Activated gamma-delta T cell (primary cell): Measurements from ENCODE around the gene ASCL2.
A peak's percentile ranks its signal among the peaks of the same experiment; 100 is the strongest.

Experiments used
- DNase-seq: peaks from one replicate; lab custom pipeline; 2025; lab: John Stamatoyannopoulos, UW

Gene ASCL2

GRCh38 chr11:2308713-2309112 is 38.3 kb upstream of the ASCL2 start:
- no peak for DNase-seq

GRCh38 chr11:2307501-2308331 is 37.3 kb upstream of the ASCL2 start:
- no peak for DNase-seq

GRCh38 chr11:2306877-2307500 is 36.6 kb upstream of the ASCL2 start:
- DNase-seq = no peak

GRCh38 chr11:2306452-2306823 is 36.0 kb upstream of the ASCL2 start:
- no peak for DNase-seq

GRCh38 chr11:2305788-2306451 is 35.5 kb upstream of the ASCL2 start:
- no peak for DNase-seq

GRCh38 chr11:2305140-2305778 is 34.9 kb upstream of the ASCL2 start:
- peak; percentile 43 for DNase-seq

- no peak for DNase-seq
These were observed 34.2 kb upstream of the ASCL2 start for GRCh38 chr11:2304506-2305139.

- DNase-seq = no peak
These were observed 33.5 kb upstream of the ASCL2 start for GRCh38 chr11:2303627-2304505.

- no peak for DNase-seq
These were observed 32.7 kb upstream of the ASCL2 start for GRCh38 chr11:2302896-2303626.

- DNase-seq = no peak
These were observed 32.0 kb upstream of the ASCL2 start for GRCh38 chr11:2302306-2302895.

GRCh38 chr11:2301631-2302305 is 31.4 kb upstream of the ASCL2 start, which contains the start of the genes C11orf21 and TSPAN32:
Gene C11orf21 (minus strand): TSS chr11:2301918. CDS start chr11:2301808, 110 bp downstream.
Gene TSPAN32 (plus strand): TSS chr11:2302013. CDS start chr11:2302150, 137 bp downstream.
- DNase-seq = peak; percentile 50

GRCh38 chr11:2300936-2301630 is 30.7 kb upstream of the ASCL2 start:
- no peak for DNase-seq

GRCh38 chr11:2300290-2300935 is 30.0 kb upstream of the ASCL2 start:
- no peak for DNase-seq

GRCh38 chr11:2299773-2300172 is 29.4 kb upstream of the ASCL2 start:
- DNase-seq = no peak

- DNase-seq = no peak
These were observed 28.7 kb upstream of the ASCL2 start for GRCh38 chr11:2298795-2299761.

GRCh38 chr11:2298131-2298794 is 27.9 kb upstream of the ASCL2 start:
- DNase-seq = no peak
